Measurements from ENCODE around the gene RNF145. TPM values are rescaled to one million over a fixed set of nuclear protein-coding genes. Genes with fewer than 3 reads are reported as not detected.

The RNF145 gene
- total RNA-seq, 2 experiments from 2014 or later, result 77.5 to 87.5 TPM

- CTCF ChIA-PET, result interaction anchor here (1.4 to 4.0 kb wide), 2 partner anchors 20 to 937 kb away, joined by 3 to 17 read pairs; no protein-coding TSS in a partner anchor
- intact Hi-C loops (cut with micrococcal nuclease), result no loop called here
- ATAC-seq (no peak), DNase-seq (no peak)
- no peaks in the 10 kb centered on the region for H3K9me3 Mint-ChIP-seq
- H3K27ac Mint-ChIP-seq, result no peak overlapping the region
- H3K36me3 Mint-ChIP-seq (ENCODE audit: low read depth), result no peaks in the 10 kb centered on the region
- peaks cover 7% of the 10 kb centered on the region for H3K4me1 Mint-ChIP-seq (ENCODE audit: low read depth)
- no peak overlapping the region for H3K4me3 Mint-ChIP-seq
- H3K27me3 Mint-ChIP-seq, result peaks cover 11% of the 10 kb centered on the region
- POLR2A ChIA-PET, result no interaction called here
- no peak for TF ChIP-seq CTCF (IDR thresholded peaks at IDR 0.05)
Observed at GRCh38 chr5:159112436-159112835, 96.9 kb downstream of the RNF145 start.

Other genes starting within 250 kb of the RNF145 start
- gene EBF1, start 109.6 kb downstream of the RNF145 start, total RNA-seq, result under 1 TPM in 1 of 2 experiments, not detected in 1; 0.22 TPM
- gene UBLCP1, start 53.7 kb upstream of the RNF145 start, total RNA-seq, result 10 to 100 TPM; 30.6 to 31.6 TPM
- not detected for gene IL12B, start 120.9 kb upstream of the RNF145 start, total RNA-seq

All from activated CD8-positive, alpha-beta T cell treated with anti-CD3 and anti-CD28 coated beads for 36 hours (primary cell).